Measurements from ENCODE around the gene CCDC154.

Gene CCDC154

GRCh38 chr16:1420111-1420539, 24.2 kb downstream of the CCDC154 start:
- Mint-ChIP-seq H3K4me1 (ENCODE audit: low read depth) (peaks cover 38% of the 10 kb centered on the region), H3K27ac (peak overlapping the region; percentile 100), H3K27me3 (no peaks in the 10 kb centered on the region), H3K36me3 (ENCODE audit: low read depth) (peaks cover 26% of the 10 kb centered on the region), H3K4me3 (peak overlapping the region; percentile 87), H3K9me3 (no peaks in the 10 kb centered on the region)
- intact Hi-C loops (cut with micrococcal nuclease) = loop anchor here (2.0 to 10.0 kb wide), 2 partner anchors 49 to 195 kb away; partner anchors contain the start of genes CRAMP1 and IFT140

- no peaks in the 10 kb centered on the region for H3K9me3 Mint-ChIP-seq
- H3K27ac Mint-ChIP-seq = no peak overlapping the region
- peaks cover 39% of the 10 kb centered on the region for H3K36me3 Mint-ChIP-seq (ENCODE audit: low read depth)
- peaks cover 35% of the 10 kb centered on the region for H3K4me1 Mint-ChIP-seq (ENCODE audit: low read depth)
- no peaks in the 10 kb centered on the region for H3K27me3 Mint-ChIP-seq
- intact Hi-C loops (cut with micrococcal nuclease) = loop anchor here (10.0 kb wide), 1 partner anchor 52 kb away; no protein-coding TSS in a partner anchor
- no peak overlapping the region for H3K4me3 Mint-ChIP-seq
Measured at GRCh38 chr16:1416521-1416941, 27.8 kb downstream of the CCDC154 start.

- Mint-ChIP-seq H3K27ac (peak within 1 kb of the TSS; percentile 84), H3K27me3 (no peaks in the 10 kb centered on the region), H3K9me3 (no peaks in the 10 kb centered on the region), H3K4me3 (peak within 1 kb of the TSS; percentile 82), H3K36me3 (ENCODE audit: low read depth) (peaks cover 40% of the 10 kb centered on the region), H3K4me1 (ENCODE audit: low read depth) (peaks cover 25% of the 10 kb centered on the region)
- intact Hi-C loops (cut with micrococcal nuclease) = loop anchor here (10.0 kb wide), 1 partner anchor 50 kb away; no protein-coding TSS in a partner anchor
Measured at GRCh38 chr16:1414532-1415260, 29.7 kb downstream of the CCDC154 start, which contains the start of gene UNKL. UNKL (minus strand) TSS chr16:1414704; CDS start chr16:1414691, 13 bp downstream.

- Mint-ChIP-seq H3K27me3 (no peaks in the 10 kb centered on the region), H3K27ac (peak overlapping the region; percentile 79), H3K4me1 (ENCODE audit: low read depth) (peaks cover 23% of the 10 kb centered on the region), H3K4me3 (peak overlapping the region; percentile 82), H3K9me3 (no peaks in the 10 kb centered on the region), H3K36me3 (ENCODE audit: low read depth) (peaks cover 42% of the 10 kb centered on the region)
- intact Hi-C loops (cut with micrococcal nuclease) = loop anchor here (10.0 kb wide), 1 partner anchor 49 kb away; no protein-coding TSS in a partner anchor
Measured at GRCh38 chr16:1413684-1414531, 30.4 kb downstream of the CCDC154 start.

GRCh38 chr16:1412847-1413246, 31.5 kb downstream of the CCDC154 start:
- H3K4me3 Mint-ChIP-seq = peak overlapping the region; percentile 13
- intact Hi-C loops (cut with micrococcal nuclease) = loop anchor here (10.0 kb wide), 1 partner anchor 48 kb away; no protein-coding TSS in a partner anchor
- peaks cover 24% of the 10 kb centered on the region for H3K4me1 Mint-ChIP-seq (ENCODE audit: low read depth)
- H3K27me3 Mint-ChIP-seq = no peaks in the 10 kb centered on the region
- H3K36me3 Mint-ChIP-seq (ENCODE audit: low read depth) = peaks cover 37% of the 10 kb centered on the region
- no peaks in the 10 kb centered on the region for H3K9me3 Mint-ChIP-seq
- H3K27ac Mint-ChIP-seq = no peak overlapping the region

GRCh38 chr16:1408171-1408837, 36.1 kb downstream of the CCDC154 start:
- peaks cover 81% of the 10 kb centered on the region for H3K36me3 Mint-ChIP-seq (ENCODE audit: low read depth)
- peak overlapping the region; percentile 65 for H3K27ac Mint-ChIP-seq
- H3K4me1 Mint-ChIP-seq (ENCODE audit: low read depth) = peaks cover 17% of the 10 kb centered on the region
- H3K4me3 Mint-ChIP-seq = peak overlapping the region; percentile 93
- intact Hi-C loops (cut with micrococcal nuclease) = loop anchor here (10.0 kb wide), 1 partner anchor 94 kb away; no protein-coding TSS in a partner anchor
- no peaks in the 10 kb centered on the region for H3K9me3 Mint-ChIP-seq
- H3K27me3 Mint-ChIP-seq = no peaks in the 10 kb centered on the region

- Mint-ChIP-seq H3K36me3 (ENCODE audit: low read depth) (peaks cover 84% of the 10 kb centered on the region), H3K4me1 (ENCODE audit: low read depth) (peaks cover 17% of the 10 kb centered on the region), H3K4me3 (peak overlapping the region; percentile 93), H3K27ac (peak overlapping the region; percentile 65), H3K27me3 (no peaks in the 10 kb centered on the region), H3K9me3 (no peaks in the 10 kb centered on the region)
- intact Hi-C loops (cut with micrococcal nuclease) = loop anchor here (10.0 kb wide), 1 partner anchor 93 kb away; no protein-coding TSS in a partner anchor
Measured at GRCh38 chr16:1407753-1408152, 36.6 kb downstream of the CCDC154 start.

- Mint-ChIP-seq H3K36me3 (ENCODE audit: low read depth) (peaks cover 95% of the 10 kb centered on the region), H3K4me3 (no peak overlapping the region), H3K27ac (no peak overlapping the region), H3K27me3 (no peaks in the 10 kb centered on the region), H3K4me1 (ENCODE audit: low read depth) (peaks cover 12% of the 10 kb centered on the region), H3K9me3 (no peaks in the 10 kb centered on the region)
- intact Hi-C loops (cut with micrococcal nuclease) = loop anchor here (10.0 kb wide), 1 partner anchor 89 kb away; no protein-coding TSS in a partner anchor
Measured at GRCh38 chr16:1403733-1404132, 40.6 kb downstream of the CCDC154 start.

GRCh38 chr16:1403036-1403435, 41.3 kb downstream of the CCDC154 start:
- Mint-ChIP-seq H3K27me3 (no peaks in the 10 kb centered on the region), H3K36me3 (ENCODE audit: low read depth) (peaks cover 98% of the 10 kb centered on the region), H3K9me3 (no peaks in the 10 kb centered on the region), H3K4me1 (ENCODE audit: low read depth) (peaks cover 5% of the 10 kb centered on the region), H3K27ac (no peak overlapping the region), H3K4me3 (no peak overlapping the region)
- intact Hi-C loops (cut with micrococcal nuclease) = loop anchor here (10.0 kb wide), 1 partner anchor 88 kb away; no protein-coding TSS in a partner anchor

- Mint-ChIP-seq H3K4me1 (ENCODE audit: low read depth) (no peaks in the 10 kb centered on the region), H3K4me3 (no peak overlapping the region), H3K27ac (no peak overlapping the region), H3K27me3 (no peaks in the 10 kb centered on the region), H3K9me3 (no peaks in the 10 kb centered on the region), H3K36me3 (ENCODE audit: low read depth) (peaks cover 96% of the 10 kb centered on the region)
- intact Hi-C loops (cut with micrococcal nuclease) = loop anchor here (10.0 kb wide), 1 partner anchor 87 kb away; no protein-coding TSS in a partner anchor
Measured at GRCh38 chr16:1401758-1402154, 42.6 kb downstream of the CCDC154 start.

- H3K27ac Mint-ChIP-seq = no peak overlapping the region
- peaks cover 96% of the 10 kb centered on the region for H3K36me3 Mint-ChIP-seq (ENCODE audit: low read depth)
- intact Hi-C loops (cut with micrococcal nuclease) = loop anchor here (10.0 kb wide), 1 partner anchor 86 kb away; no protein-coding TSS in a partner anchor
- H3K27me3 Mint-ChIP-seq = no peaks in the 10 kb centered on the region
- no peaks in the 10 kb centered on the region for H3K9me3 Mint-ChIP-seq
- no peaks in the 10 kb centered on the region for H3K4me1 Mint-ChIP-seq (ENCODE audit: low read depth)
- no peak overlapping the region for H3K4me3 Mint-ChIP-seq
Measured at GRCh38 chr16:1401061-1401757, 43.1 kb downstream of the CCDC154 start.

- intact Hi-C loops (cut with micrococcal nuclease) = no loop called here
- H3K4me1 Mint-ChIP-seq (ENCODE audit: low read depth) = no peaks in the 10 kb centered on the region
- H3K27ac Mint-ChIP-seq = no peak overlapping the region
- no peaks in the 10 kb centered on the region for H3K9me3 Mint-ChIP-seq
- no peak overlapping the region for H3K4me3 Mint-ChIP-seq
- peaks cover 96% of the 10 kb centered on the region for H3K36me3 Mint-ChIP-seq (ENCODE audit: low read depth)
- no peaks in the 10 kb centered on the region for H3K27me3 Mint-ChIP-seq
Measured at GRCh38 chr16:1398826-1399581, 45.4 kb downstream of the CCDC154 start.
